Upper lobe of left lung (tissue), 4 donors: Measurements from ENCODE around the gene MROH8.

Source experiments
- EP300 ChIP-seq, 4 donors: sonication (generic); formaldehyde crosslinking; IDR thresholded peaks; one replicate each; pipeline ENCODE4 v1.5.1; 2017; ENCODE audit warnings: antibody characterized with exemption in 4 of 4, control low read depth in 2 of 4
- TF ChIP-seq, protein P1 (sequence below), 6 experiments: fragments of 450-650 bp in 4 of 6; fragments of 200-600 bp in 2 of 6; sonication (generic) in 2 of 6; IDR thresholded peaks; one replicate each; pipeline ENCODE4 v1.5.1; 2016 to 2019; ENCODE audit warnings: antibody characterized with exemption in 6 of 6

DNA sequence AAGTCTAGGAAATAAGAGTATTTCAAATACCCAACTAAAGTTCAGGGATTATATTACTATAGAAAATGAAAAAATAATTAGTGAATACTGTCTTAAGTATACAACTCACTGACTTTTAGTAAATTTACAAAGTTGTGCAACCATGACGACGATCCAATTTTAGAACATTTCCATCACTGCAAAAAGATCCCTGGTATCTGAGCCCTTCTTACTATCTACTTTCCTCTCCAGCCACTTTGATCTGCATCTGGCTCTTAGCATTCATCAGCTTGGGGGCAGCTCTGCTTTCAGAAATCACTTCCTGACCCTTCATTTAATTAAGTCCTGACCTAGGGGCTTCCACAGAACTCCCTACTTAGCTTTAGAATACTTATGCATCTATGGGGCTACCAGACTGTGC lies 45.4 kb downstream of the MROH8 start:
- TF ChIP-seq, protein P1, sequence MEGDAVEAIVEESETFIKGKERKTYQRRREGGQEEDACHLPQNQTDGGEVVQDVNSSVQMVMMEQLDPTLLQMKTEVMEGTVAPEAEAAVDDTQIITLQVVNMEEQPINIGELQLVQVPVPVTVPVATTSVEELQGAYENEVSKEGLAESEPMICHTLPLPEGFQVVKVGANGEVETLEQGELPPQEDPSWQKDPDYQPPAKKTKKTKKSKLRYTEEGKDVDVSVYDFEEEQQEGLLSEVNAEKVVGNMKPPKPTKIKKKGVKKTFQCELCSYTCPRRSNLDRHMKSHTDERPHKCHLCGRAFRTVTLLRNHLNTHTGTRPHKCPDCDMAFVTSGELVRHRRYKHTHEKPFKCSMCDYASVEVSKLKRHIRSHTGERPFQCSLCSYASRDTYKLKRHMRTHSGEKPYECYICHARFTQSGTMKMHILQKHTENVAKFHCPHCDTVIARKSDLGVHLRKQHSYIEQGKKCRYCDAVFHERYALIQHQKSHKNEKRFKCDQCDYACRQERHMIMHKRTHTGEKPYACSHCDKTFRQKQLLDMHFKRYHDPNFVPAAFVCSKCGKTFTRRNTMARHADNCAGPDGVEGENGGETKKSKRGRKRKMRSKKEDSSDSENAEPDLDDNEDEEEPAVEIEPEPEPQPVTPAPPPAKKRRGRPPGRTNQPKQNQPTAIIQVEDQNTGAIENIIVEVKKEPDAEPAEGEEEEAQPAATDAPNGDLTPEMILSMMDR (IDR thresholded peaks at IDR 0.05), result no peak
- no peak for TF ChIP-seq EP300 (IDR thresholded peaks at IDR 0.05)
